Ovary (tissue), 3 donors: ENCODE results near the gene ARL8A.

Source experiments
- CTCF ChIP-seq, 3 donors: fragments of 450-650 bp in 2 of 3; fragments of 200-600 bp in 1 of 3; IDR thresholded peaks; one replicate each; pipeline versions ENCODE4 v1.5.1 to v1.8.0; 2016 to 2022; ENCODE audit warnings: antibody characterized with exemption in 3 of 3, mild to moderate bottlenecking in 1 of 3
- EP300 ChIP-seq: sonication (generic); formaldehyde crosslinking; IDR thresholded peaks from one replicate; pipeline ENCODE4 v1.6.1; 2017; ENCODE audit warnings: antibody characterized with exemption
- POLR2A ChIP-seq: fragments of 450-650 bp; IDR thresholded peaks from one replicate; pipeline ENCODE4 v1.6.1; 2017; ENCODE audit warnings: antibody characterized with exemption, mild to moderate bottlenecking, moderate library complexity
- donor health status: DM: no; HTN: no; CAD: no.

- TF ChIP-seq POLR2A (no peak), CTCF (IDR thresholded peaks at IDR 0.05) (no peak), EP300 (no peak)
These were observed 20.9 kb upstream of the ARL8A start for GRCh38 chr1:202165267-202165941.
